HG02970 (cell line): ENCODE measurements around the gene OR8H2.
"Not testable (repeated sequence)": the region's sequence is repeated elsewhere in the genome, so short reads cannot be mapped to it uniquely, and the experiment has no call there.

Source experiments
- ATAC-seq: cut with Tn5 transposase; IDR thresholded peaks from one replicate; pipeline ENCODE4 v1.9.1; 2021; ENCODE audit warnings: mild to moderate bottlenecking, moderate library complexity, moderate number of reproducible peaks; ENCODE audit not compliant: unreplicated experiment, low FRiP score

Gene OR8H2, protein sequence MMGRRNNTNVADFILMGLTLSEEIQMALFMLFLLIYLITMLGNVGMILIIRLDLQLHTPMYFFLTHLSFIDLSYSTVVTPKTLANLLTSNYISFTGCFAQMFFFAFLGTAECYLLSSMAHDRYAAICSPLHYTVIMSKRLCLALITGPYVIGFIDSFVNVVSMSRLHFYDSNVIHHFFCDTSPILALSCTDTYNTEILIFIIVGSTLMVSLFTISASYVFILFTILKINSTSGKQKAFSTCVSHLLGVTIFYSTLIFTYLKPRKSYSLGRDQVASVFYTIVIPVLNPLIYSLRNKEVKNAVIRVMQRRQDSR

DNA sequence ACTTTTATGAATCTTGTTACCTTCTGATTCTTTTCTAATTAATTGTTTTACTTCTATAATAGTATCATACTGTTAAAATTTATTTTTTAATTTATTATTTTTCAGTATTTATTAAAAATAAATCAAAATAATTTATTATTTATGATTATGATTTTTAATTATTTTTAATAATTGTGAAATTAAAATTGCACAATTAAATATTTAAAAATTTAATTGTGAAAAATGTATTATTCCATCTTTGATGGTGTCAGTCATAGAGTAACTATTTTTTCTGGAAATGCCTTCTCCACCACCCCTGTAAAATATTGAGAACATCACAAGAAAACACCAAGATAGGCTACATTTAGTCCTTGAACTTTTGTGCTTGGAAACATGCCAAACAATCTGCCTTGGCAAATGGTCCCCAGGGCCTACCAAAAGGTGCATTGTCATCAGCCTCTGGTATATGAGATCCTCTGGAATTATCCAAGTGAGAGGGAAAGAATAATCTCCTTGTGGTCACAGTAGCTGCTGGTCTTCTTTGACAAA, at the start of gene OR8H2:
Gene OR8H2, plus strand, starts transcription at position 478 of the 528 bp plus-strand sequence. CDS start 1,356 bp downstream, outside the sequence.
- no peak for ATAC-seq

DNA sequence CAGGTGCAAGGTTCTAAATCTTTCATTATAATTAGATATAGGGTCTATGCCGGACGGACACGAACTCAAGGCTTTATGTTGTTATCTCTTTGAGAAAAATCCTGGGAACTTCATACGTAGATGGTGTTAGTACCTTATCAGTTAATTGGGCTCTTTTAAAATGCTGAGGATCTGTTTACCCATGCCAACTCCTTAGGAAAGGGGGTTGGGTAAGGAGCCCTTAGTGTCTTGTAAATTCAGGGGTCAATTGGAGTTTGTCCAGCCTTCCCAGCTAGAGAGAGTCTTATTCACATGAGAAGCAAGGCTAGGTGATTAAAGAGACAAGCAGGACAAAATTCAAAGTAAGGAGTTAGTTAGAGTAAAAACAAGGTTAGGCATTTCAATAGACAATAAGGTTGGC, 47.1 kb upstream of the OR8H2 start:
- ATAC-seq: not testable (repeated sequence)

GRCh38 chr11:56057661-56058237, 45.7 kb upstream of the OR8H2 start:
- ATAC-seq: not testable (repeated sequence)

DNA sequence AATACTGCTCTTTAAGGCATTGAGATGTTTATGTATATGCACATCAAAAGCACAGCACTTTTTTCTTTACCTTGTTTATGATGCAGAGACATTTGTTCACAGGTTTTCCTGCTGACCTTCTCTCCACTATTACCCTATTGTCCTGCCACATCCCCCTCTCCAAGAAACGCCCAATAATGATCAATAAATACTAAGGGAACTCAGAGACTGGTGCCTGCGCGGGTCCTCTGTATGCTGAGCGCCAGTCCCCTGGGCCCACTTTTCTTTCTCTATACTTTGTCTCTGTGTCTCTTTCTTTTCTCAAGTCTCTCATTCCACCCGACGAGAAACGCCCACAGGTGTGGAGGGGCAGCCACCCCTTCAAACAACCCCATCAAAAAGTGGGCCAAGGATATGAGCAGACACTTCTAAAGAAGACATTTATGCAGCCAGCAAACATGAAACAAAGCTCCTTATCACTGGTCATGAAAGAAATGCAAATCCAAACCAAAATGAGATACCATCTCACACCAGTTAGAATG, 45.2 kb upstream of the OR8H2 start:
- ATAC-seq: not testable (repeated sequence)

DNA sequence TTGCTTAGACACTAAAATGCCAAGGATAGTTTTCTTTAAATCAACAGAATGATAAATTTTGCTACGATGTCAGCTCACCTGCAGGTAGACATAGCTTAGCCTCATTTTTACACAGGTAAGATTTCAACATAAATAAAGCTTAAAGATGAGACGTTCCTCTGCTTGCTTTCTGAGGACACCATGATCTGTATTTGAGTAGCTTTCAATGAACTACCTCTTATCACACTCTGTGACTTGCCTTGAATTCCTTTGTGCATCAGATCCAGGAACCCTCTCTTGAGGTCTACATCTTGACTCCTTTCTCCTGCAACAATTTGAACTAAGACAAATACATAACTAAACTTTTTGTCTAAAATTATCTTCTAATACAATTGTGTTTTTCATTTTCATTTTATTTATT, 36.5 kb upstream of the OR8H2 start:
- ATAC-seq: no peak

DNA sequence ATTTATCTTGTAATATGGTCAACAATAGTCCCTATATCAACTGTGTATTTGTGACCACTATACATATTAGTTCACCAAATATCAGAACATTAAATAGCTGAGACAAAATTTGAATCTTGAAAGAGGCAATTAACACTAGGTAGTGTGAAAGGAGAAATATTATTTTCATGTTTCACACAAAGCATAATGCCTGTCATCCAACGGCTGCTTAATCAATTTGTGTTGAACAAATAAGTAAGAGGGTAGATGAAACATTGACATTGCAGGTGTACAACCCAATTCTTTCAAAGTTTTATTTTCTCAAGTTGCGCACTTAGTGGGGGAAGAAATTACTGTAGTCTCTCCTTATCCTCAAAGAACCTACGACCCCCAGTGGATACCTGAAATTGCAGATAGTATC, 13.8 kb upstream of the OR8H2 start:
- no peak for ATAC-seq

DNA sequence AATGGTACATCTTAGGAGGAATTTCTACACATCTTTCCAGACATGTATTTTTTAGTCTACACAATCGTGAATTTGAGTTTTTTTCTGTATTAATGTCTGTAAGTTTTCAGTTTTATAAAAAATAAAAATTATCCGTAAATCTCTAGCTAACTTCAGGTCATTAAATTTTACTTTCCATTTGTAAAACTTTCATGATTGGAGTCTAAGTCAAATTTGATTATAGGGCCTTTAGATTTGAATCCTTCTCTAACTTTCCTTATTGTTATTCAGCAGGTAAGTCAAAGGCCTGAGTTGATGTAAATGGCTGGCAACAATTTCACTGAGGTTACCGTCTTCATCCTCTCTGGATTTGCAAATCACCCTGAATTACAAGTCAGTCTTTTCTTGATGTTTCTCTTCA, 10.5 kb upstream of the OR8H2 start, which contains the start of gene OR8I2:
Gene OR8I2, plus strand, starts transcription at position 301 of the 400 bp plus-strand sequence. Its CDS starts 0 bp downstream, at position 301.
- no peak for ATAC-seq

GRCh38 chr11:56122073-56122472, 18.6 kb downstream of the OR8H2 start, which contains the start of gene OR8H3:
Gene OR8H3, plus strand, starts transcription at chr11:56122373. Its CDS starts 0 bp downstream, at chr11:56122373.
- ATAC-seq: no peak

DNA sequence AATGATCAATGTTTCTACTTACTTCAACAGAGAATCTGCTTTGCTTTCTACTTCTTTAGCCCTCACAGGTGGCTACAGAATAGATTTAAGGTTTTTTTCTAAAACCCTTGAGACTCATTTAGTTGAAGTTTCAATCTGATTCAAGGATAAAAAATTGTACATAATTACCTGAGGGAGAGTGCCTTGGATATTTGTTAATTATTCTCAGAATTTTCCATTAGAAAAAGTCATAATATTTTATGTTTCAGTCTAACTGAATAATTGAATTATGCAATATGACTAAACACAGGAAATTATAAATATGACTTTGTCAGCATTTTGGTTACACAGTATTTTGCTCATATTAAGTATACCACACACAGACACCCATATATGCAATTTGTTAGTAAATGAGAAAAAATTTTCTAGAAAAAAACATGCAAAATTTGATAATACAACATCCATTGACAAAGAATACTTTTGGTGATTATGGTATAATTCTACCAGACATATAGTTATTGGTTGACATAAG, 36.7 kb downstream of the OR8H2 start, which contains the start of gene OR8J3:
Gene OR8J3, minus strand, starts transcription at position 51 of the 511 bp plus-strand sequence. CDS start 2,483 bp downstream, outside the sequence.
- no peak for ATAC-seq

- not testable (repeated sequence) for ATAC-seq
Measured at GRCh38 chr11:56143681-56144080, 40.2 kb downstream of the OR8H2 start.

DNA sequence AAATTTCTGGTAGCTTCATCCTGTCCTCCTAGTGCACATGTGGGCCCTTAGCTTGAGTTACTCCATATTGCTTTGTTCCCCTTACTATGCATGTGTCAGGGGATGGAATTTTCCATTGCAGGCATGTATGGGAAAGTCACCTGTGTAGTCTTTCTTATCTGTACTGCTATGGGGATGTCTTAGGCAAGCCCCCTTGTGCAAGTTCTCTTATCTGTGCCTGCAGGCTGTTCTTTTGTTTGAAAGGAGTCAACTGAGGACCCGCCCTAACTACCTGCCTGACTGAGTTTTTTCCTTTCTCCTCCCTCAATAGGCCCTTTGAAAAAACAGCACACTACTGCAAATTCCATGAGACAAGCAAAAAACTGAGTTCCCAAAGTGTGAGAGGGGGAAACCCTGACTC, 47.9 kb downstream of the OR8H2 start:
- no peak for ATAC-seq

DNA sequence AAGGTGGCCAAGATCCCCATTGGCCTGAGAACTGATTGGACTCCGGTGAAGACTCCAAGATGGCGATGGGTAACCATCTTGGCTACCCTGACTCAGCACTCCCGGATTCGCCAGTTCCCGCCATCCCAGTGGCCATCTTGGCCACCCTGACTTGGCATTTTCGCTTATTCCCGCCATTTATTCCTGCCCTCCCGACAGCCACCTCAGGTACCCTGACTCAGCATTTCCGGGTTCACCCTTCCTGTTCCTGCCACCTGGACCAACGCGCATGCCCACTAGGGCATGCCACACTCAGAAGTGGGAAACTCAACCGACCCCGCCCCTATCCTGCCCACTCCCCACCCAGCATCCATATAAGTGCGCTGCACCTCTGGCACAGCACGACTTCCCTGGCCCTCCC, 48.8 kb downstream of the OR8H2 start:
- ATAC-seq: no peak
